Stomach (tissue), 9 donors: ENCODE results near the gene ADGB. TPM values are rescaled to one million over a fixed set of nuclear protein-coding genes. Genes with fewer than 3 reads are reported as not detected.

Source experiments
- DNase-seq, 2 donors: peaks; one replicate each; pipeline versions ENCODE4 v3.0.0 to v3.0.0-alpha.2; 2013 to 2019
- H3K27ac ChIP-seq, 5 donors: fragments of 200-600 bp in 4 of 5; sonication (generic) in 4 of 5; one replicate each; pipeline ENCODE4 v1.5.1; 2013 to 2019; ENCODE audit warnings: mild to moderate bottlenecking in 1 of 5, moderate library complexity in 1 of 5
- H3K27me3 ChIP-seq, 3 donors: fragments of 200-600 bp; sonication (generic); one replicate each; pipeline ENCODE4 v1.5.1; 2017 to 2019; ENCODE audit warnings: mixed run types in 1 of 3
- H3K36me3 ChIP-seq, 4 donors: fragments of 200-600 bp; sonication (generic); 1 replicate in 3 of 4; 2 replicates in 1 of 4; pipeline ENCODE4 v1.5.1; 2016 to 2019
- H3K4me1 ChIP-seq, 4 donors: fragments of 200-600 bp; sonication (generic); one replicate each; pipeline ENCODE4 v1.5.1; 2016 to 2019
- H3K4me3 ChIP-seq, 4 donors: fragments of 200-600 bp; sonication (generic) in 3 of 4; one replicate each; pipeline ENCODE4 v1.5.1; 2016 to 2019; ENCODE audit warnings: mild to moderate bottlenecking in 1 of 4
- H3K9me3 ChIP-seq, 4 donors: fragments of 200-600 bp; sonication (generic); one replicate each; pipeline ENCODE4 v1.5.1; 2016 to 2019
- CTCF ChIP-seq, 7 experiments: fragments of 450-650 bp in 4 of 7; fragments of 200-600 bp in 3 of 7; sonication (generic) in 3 of 7; IDR thresholded peaks; one replicate each; pipeline ENCODE4 v1.5.1; 2016 to 2019; ENCODE audit warnings: antibody characterized with exemption in 7 of 7, control low read depth in 2 of 7, mild to moderate bottlenecking in 1 of 7
- EP300 ChIP-seq: sonication (generic); formaldehyde crosslinking; IDR thresholded peaks from one replicate; pipeline ENCODE4 v1.6.1; 2017; ENCODE audit warnings: antibody characterized with exemption
- POLR2A ChIP-seq, 4 donors: fragments of 450-650 bp; IDR thresholded peaks; one replicate each; pipeline ENCODE4 v1.6.1; 2016; ENCODE audit warnings: antibody characterized with exemption in 4 of 4, control low read depth in 2 of 4, mild to moderate bottlenecking in 1 of 4, moderate library complexity in 1 of 4
- POLR2AphosphoS5 ChIP-seq, 3 donors: sonication (generic); formaldehyde crosslinking; IDR thresholded peaks; one replicate each; pipeline ENCODE4 v1.6.1; 2016; ENCODE audit warnings: antibody characterized with exemption in 3 of 3
- WGBS, 5 donors: extraction: QIAGEN DNeasy Blood & Tissue Kit in 3 of 5; methylation state at CpG; one replicate each; pipeline versions ENCODE4 v1.1.5 to v1.1.7; 2013 to 2018; 5-methylcytosine and 5-hydroxymethylcytosine counted together
- intact Hi-C: fragments of 100-400 bp; cut with DNase I; formaldehyde crosslinking; loops from one replicate; pipeline ENCODE4 v1.15.1; 2023; ENCODE audit warnings: low total_unique reads
- polyA plus RNA-seq, 3 donors: library from polyadenylated mRNA; stranded (reverse); fragments of 200-250 nt; gene quantifications; one replicate each; pipeline ENCODE4 v1.2.3, GENCODE V29; 2013
- small RNA-seq, 4 donors: library from RNA; depleted of rRNA; stranded (forward); fragments of <200 nt; gene quantifications; one replicate each; pipeline ENCODE3, GENCODE V24; 2016
- total RNA-seq, 5 donors: library from RNA; depleted of rRNA; stranded (reverse); fragments of >200 nt; gene quantifications; one replicate each; pipeline versions ENCODE4 v1.1.0 to v1.2.3, GENCODE V29; 2014 to 2016
- donor health status: healthy with polysubstance abuse.
- donor health status: Bipolar disorder and iron deficiency.
- donor health status: healthy.

Gene ADGB
- total and polyA plus RNA-seq, 8 donors = 0.29 TPM; not detected in 7

DNA sequence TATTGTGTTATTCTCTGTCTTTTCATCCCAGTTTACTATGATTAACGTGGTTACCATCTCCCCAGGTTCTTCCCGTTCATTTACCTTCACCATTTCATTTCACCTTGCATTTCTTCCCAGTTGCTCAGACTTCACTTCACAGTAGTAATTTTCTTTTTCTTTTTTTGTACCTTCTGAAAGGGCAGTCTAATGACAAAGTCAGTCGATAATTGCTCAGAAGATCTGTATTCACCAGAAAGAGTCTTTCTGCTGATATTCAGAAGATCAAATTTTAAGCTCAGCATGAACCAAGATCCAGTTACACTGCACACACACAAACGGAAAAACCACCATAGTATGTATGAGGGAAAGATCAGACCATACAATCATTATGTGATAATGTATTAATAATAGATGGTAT is 265.5 kb downstream of the ADGB start:
- no peak for DNase-seq
- no peaks in the 10 kb centered on the region for H3K27me3 ChIP-seq
- intact Hi-C loops = no loop called here
- H3K36me3 ChIP-seq = no peaks in the 10 kb centered on the region
- TF ChIP-seq POLR2A (IDR thresholded peaks at IDR 0.05) (no peak), POLR2AphosphoS5 (IDR thresholded peaks at IDR 0.05) (no peak)
- WGBS, 5 donors = 76 to 93% (median 82%) methylated on average over 4 of the region's 4 CpGs
- no peak overlapping the region for H3K27ac ChIP-seq
- H3K9me3 ChIP-seq = no peaks in the 10 kb centered on the region
- no peak overlapping the region for H3K4me3 ChIP-seq
- peaks cover 0 to 9% (median 2%) of the 10 kb centered on the region in 4 donors for H3K4me1 ChIP-seq

GRCh38 chr6:146864885-146865284 is 266.1 kb downstream of the ADGB start:
- peaks cover 0 to 9% (median 2%) of the 10 kb centered on the region in 4 donors for H3K4me1 ChIP-seq
- no peak overlapping the region for H3K27ac ChIP-seq
- intact Hi-C loops = no loop called here
- H3K36me3 ChIP-seq = no peaks in the 10 kb centered on the region
- TF ChIP-seq CTCF (IDR thresholded peaks at IDR 0.05) (no peak), POLR2AphosphoS5 (IDR thresholded peaks at IDR 0.05) (no peak), POLR2A (IDR thresholded peaks at IDR 0.05) (no peak), EP300 (no peak)
- no peaks in the 10 kb centered on the region for H3K9me3 ChIP-seq
- DNase-seq = no peak
- WGBS, 5 donors = 78 to 94% (median 88%) methylated on average over 2 of the region's 2 CpGs
- no peak overlapping the region for H3K4me3 ChIP-seq
- H3K27me3 ChIP-seq = no peaks in the 10 kb centered on the region

Small RNA genes lying within 50 kb of the gene (small RNA-seq; reads per million reads assigned to genes)
- gene RNU6-906P = 0 reads per million in 4 donors

Other genes with a start within 250 kb of the ADGB start
- 10 to 100 TPM in 2 of 5 donors, 1 to 10 TPM in 3; 3.5 to 21.7 (median 4.6) TPM for gene RAB32, start 55.1 kb upstream of the ADGB start, total RNA-seq
- 10 to 100 TPM in 2 of 3 donors, 1 to 10 TPM in 1; 9.4 to 46.6 (median 43.4) TPM for gene RAB32, start 55.1 kb upstream of the ADGB start, polyA plus RNA-seq